D341Med (cell line): ENCODE data around the gene CABLES2.

Experiments
- DNase-seq: peaks from one replicate; pipeline ENCODE4 v3.0.0; 2012; ENCODE audit warnings: low spot score

CABLES2 gene

GRCh38 chr20:62418709-62419487 lies 11.8 kb upstream of the CABLES2 start:
- no peak for DNase-seq

GRCh38 chr20:62417981-62418708 lies 11.1 kb upstream of the CABLES2 start:
- DNase-seq = no peak

- no peak for DNase-seq
These were observed 9.9 kb upstream of the CABLES2 start for GRCh38 chr20:62416651-62417637.

DNA sequence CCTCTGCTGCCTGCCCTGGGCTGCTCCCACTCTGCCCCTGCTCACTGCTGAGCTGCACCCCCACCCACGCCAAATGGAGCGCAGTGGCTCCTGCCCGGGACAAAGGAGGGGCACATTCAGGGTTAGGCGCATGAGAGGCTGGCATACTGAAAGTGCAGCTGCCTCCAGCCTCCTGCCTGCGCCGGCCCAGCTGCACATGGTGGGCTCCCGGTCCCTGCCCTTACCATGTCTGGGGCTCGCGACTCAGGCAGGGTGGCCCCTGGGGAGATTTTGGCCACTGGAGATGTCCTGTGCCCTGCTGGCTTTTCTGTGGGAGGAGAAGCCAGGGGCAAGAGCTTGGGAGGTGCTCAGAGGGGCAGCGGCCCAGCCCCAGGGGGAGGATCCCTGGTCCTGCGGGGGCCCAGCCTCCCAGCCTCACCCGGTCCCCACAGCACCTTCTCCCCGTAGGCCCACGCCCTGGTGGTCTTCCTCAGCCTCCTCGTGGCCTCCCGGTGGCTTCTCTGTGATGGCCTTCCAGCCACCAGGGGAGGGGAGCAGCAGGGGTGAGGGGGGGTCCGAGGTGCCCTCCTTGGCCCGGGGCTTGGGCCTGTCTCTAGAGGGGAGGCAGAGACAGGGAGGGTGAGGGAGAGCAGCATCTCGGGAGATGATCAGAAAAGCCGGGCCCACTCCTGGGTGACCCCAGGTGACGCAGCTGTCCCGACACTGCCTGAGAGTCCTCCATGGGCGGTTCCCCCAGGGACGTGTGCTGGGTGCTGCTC lies 8.4 kb upstream of the CABLES2 start:
- DNase-seq = no peak

DNA sequence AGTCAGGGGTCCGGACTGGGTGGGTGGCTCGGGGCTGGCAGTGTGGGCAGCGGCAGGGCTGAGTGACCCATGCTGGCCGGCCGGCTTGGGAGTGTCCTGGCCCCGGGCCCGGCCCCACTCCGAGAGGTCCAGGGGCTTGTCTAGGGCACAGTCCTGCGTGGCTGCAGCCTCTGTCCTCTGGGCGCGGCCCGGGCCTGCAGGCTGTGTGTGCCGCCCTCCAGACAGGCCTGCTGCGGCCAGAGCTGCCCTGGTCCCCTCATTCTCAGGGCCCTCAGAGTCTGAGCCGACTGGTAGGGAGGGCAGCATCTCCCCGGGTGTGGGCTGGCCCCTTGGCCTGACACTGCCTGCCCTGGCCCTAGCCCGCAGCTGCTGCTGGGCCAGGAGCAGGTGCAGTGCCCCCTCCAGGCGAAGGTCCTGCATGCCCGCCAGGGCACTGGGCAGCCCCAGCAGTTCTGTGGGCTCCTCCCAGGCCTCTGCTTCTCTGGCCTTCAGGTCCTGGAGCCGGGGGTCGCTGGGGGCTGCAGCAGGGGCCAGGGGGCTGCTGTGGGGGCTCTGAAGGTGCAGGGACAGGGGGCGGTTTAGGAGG lies 6.9 kb upstream of the CABLES2 start:
- peak; percentile 62 for DNase-seq

DNA sequence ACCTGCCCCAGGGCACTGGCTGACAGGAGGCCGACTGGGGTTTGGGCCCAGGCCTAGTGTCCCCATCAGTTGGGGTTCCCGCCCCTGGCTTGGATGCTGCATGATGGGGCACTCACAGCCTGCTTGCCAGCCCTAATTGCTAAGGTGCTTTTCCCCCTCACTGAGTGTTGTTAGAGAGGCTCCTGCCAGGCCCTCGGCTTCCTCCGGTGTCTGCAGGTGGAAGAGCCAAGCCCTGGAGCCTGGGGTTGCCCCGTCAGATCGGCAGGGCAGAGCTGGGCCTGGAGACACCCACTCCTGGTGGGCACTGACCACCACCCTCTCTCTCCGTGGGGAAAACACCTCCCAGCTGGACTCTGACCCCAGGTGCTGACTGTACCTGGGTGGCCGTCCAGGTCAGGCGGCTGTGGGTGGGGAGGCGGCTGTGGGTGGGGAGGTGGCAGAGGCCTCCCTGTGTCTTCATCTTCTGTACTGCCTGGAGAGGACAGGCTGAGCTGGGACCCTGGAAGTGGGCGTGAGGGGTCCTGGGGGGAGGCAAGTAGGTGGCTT lies 6.0 kb upstream of the CABLES2 start:
- DNase-seq = no peak

GRCh38 chr20:62412194-62413024 lies 5.3 kb upstream of the CABLES2 start:
- DNase-seq = no peak

DNA sequence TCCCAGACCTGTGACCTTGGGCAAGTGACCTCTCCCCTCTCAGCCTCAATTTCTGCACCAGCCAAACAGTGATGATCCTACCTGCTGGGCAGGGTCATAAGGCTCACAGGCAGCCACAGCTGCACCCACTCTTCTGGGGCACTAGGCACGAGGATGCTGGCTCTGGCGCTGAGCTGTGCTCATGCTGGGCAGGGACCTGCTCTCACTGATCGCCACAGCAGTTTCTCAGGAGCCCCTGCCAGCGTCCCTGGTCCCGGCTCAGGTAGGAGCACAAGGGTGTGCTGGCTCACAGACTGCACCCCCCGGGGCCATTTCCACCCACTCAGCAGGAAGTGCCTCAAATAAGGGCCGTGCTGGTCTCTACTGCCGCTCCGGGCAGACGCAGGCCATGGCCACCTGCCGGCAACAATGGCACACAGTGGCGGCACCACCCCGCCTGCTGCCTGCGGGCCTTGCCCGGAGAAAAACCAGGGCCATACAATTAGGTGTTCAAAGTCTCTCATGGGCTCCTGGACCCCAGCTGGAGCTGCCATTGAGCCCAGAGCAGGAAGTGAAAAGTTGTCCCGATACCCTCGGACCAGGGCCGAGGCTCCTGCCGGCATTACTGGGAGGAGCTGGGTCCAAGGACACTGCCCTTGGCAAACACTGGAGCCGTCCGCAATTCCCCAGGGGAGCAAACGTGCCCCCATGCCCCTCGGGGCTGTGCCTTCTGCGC lies 4.6 kb upstream of the CABLES2 start:
- no peak for DNase-seq

DNA sequence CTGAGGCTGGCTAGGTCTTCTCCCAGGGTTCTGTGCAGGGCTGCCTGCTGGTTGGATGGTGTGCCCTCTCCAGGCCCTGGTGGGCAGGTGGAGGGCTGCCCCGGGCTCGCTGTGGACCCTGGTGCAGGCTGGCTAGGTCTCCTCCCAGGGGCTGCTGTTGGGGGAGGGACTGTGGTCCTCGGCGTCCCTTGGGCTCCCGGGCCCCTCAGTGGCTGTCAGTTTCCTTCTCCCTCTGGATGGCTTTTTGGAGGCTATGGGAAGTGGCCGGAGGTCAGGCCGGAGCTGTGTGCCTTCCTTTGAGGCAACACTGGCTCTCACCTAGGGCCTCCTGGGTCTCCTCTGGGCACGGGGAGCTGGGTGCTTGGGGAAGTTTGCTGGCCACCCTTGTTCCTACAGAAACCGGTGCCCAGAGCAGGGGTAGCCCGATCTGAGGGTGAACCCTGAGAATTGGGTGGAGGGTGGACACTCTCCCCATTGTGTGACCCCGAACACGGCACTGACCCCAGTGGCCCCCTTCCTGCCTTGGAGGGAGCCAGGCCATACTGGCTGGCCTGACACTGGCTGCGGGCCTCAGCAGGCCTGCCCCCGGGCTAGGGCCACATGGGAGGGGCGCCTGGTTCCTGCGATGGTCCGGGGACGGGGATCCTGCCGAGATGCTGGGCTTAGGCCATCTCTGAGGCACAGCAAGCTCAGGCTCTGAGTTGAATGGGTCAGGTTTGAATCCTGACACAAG lies 3.8 kb upstream of the CABLES2 start:
- no peak for DNase-seq

GRCh38 chr20:62409931-62410745 lies 3.1 kb upstream of the CABLES2 start:
- peak; percentile 76 for DNase-seq

DNA sequence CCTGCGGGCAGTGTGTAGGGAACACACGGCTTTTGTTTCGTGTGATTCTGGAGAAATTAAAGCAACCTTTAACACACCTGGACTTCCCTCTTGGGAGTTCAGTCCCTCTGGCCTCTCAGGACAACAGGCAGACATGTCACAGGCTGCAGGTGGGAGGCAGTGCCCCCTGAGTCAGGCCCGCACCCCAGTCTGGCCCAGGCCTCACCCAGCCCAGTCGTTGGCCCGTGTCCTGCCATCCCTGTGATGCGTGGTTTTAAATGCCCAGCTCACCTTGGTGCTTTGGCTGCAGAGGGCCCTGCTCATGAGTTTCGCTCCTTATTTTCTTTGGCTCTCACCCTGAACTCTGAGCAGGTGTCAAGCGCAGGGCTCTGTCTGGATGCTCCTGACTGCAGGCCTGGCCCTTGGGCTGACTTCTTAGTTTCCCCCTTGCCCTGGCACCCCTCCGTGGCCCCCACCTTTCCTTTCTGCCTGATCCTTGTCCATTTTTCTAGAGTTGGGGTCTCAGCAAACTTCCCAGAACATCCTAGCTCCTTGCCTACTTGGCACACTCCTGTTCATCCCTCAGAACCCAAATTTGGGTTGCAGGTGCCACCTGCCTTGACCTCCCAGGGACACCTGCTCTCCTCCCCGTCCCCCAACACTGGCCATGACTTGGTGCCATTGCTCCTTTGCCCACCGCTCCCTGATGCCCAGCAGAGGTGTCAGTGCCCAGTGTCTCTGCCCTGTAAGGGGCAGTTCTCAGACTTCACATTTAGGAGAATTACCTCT lies 2.2 kb upstream of the CABLES2 start:
- no peak for DNase-seq

DNA sequence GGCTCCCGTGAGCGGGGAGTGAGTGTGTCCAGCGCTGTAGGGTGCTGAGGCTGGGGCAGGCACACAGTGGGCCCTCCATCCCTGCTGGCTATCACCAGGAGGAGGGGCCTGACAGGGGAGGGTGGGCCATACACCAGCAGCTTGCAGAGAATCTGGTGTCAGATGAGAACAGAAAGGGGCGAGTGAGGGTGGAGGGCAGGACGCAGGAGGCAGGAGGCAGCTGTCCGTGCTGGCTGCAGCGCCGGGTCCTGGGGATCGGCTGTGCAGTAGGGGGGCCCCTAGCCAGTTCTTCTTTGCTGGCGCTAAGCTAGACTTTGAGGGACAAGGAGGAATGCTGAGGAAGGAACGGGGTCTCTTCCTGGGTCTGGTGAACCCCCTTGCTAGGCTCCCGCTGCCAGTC lies 1.6 kb upstream of the CABLES2 start:
- DNase-seq = no peak

GRCh38 chr20:62408055-62408454 lies 970 bp upstream of the CABLES2 start:
- no peak for DNase-seq

- DNase-seq = no peak
These were observed 379 bp downstream of the CABLES2 start for GRCh38 chr20:62406635-62407176.

DNA sequence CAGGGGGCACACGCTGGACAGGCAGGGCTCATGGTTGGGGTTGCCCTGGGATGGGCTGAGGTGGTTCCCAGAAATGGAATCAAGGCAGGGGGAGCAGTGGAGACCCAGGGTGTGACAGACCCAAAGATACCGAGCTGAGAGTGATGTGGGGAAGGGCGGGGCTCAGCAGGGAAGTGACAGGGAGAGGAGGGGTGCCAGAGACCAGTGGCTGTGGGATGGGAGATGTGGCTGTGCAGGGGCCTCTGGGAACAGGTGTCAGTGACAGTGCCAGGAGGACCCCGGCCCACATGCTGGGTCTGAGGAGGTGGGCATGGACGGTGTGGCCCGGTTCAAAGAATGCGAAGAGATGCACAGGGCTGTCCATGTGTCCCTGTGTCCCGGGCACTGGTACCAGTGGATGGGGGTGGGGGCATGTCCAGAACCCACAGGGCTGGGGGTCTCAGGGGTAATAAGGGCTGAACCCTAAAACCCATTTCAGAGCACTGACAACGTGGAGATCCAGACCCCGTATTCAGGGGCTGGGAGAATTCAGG lies 1.0 kb downstream of the CABLES2 start:
- DNase-seq = no peak
